Memory B cell (primary cell): ENCODE results near the gene FAM78A.
"Not testable (repeated sequence)": the region's sequence is repeated elsewhere in the genome, so short reads cannot be mapped to it uniquely, and the experiment has no call there.

ENCODE experiments used
- ATAC-seq: fragments of 150-1000 bp; cut with Tn5 transposase; 2 replicates; pipeline ENCODE4 v1.10.0; 2021; ENCODE audit warnings: low read depth, mild to moderate bottlenecking, moderate library complexity
- DNase-seq, 2 donors: peaks; one replicate each; pipeline ENCODE4 v3.0.0; 2022; ENCODE audit warnings: low spot score in 2 of 2
- H3K27ac Mint-ChIP-seq: one replicate; pipeline ENCODE4 v1.8.0; 2022; ENCODE audit warnings: mild to moderate bottlenecking, moderate library complexity, mixed read lengths
- H3K27me3 Mint-ChIP-seq: one replicate; pipeline ENCODE4 v1.8.0; 2022; ENCODE audit warnings: mixed read lengths
- H3K36me3 Mint-ChIP-seq: one replicate; pipeline ENCODE4 v1.8.0; 2022; ENCODE audit warnings: mild to moderate bottlenecking, mixed read lengths
- H3K4me1 Mint-ChIP-seq: one replicate; pipeline ENCODE4 v1.8.0; 2022; ENCODE audit warnings: mixed read lengths
- H3K4me3 Mint-ChIP-seq: one replicate; pipeline ENCODE4 v1.8.0; 2022; ENCODE audit warnings: mild to moderate bottlenecking, moderate library complexity, mixed read lengths
- H3K9me3 Mint-ChIP-seq: one replicate; pipeline ENCODE4 v1.8.0; 2022; ENCODE audit warnings: mixed read lengths

The FAM78A gene

GRCh38 chr9:131271016-131271273, 5.4 kb downstream of the FAM78A start:
- not testable (repeated sequence) for H3K9me3 Mint-ChIP-seq, H3K36me3 Mint-ChIP-seq, ATAC-seq, DNase-seq, H3K27me3 Mint-ChIP-seq
- Mint-ChIP-seq H3K27ac (peak overlapping the region; percentile 88), H3K4me1 (peaks cover 56% of the 10 kb centered on the region), H3K4me3 (peak overlapping the region; percentile 75)

GRCh38 chr9:131270171-131271015, 5.9 kb downstream of the FAM78A start:
- no peak for DNase-seq
- peaks cover 3% of the 10 kb centered on the region for H3K36me3 Mint-ChIP-seq
- H3K9me3 Mint-ChIP-seq: no peaks in the 10 kb centered on the region
- peak overlapping the region; percentile 88 for H3K27ac Mint-ChIP-seq
- ATAC-seq: peak; percentile 20
- peaks cover 53% of the 10 kb centered on the region for H3K4me1 Mint-ChIP-seq
- peak overlapping the region; percentile 75 for H3K4me3 Mint-ChIP-seq
- no peaks in the 10 kb centered on the region for H3K27me3 Mint-ChIP-seq

DNA sequence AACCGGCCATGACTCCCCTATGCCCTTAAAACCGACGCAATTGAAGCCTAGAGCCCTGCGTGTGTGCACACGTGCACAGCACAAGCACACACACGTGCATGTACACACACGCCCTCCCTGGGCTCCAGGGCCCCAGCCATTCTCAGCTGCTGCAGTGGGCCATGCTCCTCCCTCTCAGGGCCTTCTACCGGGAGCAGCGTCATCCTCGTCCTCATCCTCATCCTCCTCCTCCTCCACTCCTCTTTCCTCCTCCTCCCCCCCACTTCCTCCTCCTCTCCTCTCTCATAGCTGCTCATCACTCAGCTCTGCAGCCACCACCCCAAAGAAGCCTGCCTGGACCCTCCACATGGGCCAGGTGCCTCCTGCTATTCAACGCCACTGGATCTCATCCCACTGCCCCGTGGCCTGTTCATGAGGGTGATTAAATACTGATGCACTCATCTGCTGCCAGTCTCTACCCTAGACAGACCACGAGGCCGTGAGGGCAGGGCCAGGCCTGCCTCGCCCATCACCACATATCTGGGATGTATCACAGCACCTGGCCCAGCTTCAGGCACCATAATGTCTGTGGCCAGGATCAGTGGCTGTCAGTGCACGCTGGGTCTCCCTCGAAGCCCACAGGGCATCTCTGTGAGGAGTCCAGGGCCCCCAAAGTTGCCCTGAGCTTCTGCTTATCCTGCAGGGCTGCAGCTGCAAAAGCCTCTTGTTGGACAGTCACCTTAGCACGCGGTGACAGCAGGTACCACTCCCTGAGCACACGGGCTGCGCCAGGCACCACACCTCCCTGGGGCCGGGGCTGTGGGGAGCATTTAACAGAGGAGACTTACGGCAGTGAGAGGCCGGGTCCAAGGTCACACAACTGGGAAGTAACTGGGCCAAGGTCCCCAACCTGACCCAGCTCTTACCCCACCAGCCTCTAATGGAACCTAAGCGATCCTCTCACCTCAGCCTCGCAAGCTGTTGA, 9.8 kb downstream of the FAM78A start:
- no peak for DNase-seq
- Mint-ChIP-seq H3K4me3 (peak overlapping the region; percentile 43), H3K9me3 (no peaks in the 10 kb centered on the region), H3K27ac (peak overlapping the region; percentile 92), H3K27me3 (no peaks in the 10 kb centered on the region), H3K36me3 (peaks cover 8% of the 10 kb centered on the region), H3K4me1 (peaks cover 45% of the 10 kb centered on the region)
- no peak for ATAC-seq

DNA sequence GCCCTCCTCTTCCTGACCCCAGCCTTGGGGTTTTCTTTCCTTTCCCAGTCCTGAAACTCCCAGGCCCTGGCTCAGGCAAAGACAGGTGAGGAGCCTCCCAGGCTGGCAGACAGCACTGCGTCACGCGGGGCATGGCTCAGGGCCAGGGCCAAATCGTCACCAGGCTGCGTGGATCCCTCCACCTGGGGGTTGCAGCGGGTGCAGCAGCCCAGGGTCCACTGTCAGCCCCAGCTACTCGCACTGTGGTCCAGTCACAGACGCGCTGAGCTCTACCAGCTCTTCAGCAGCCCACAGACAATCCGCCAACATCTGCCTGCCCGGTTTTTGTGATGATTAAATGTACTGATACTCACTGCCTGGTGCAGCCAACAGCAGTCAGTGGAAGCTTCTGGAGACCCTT, 12.1 kb downstream of the FAM78A start:
- H3K4me1 Mint-ChIP-seq: peaks cover 28% of the 10 kb centered on the region
- H3K36me3 Mint-ChIP-seq: peaks cover 16% of the 10 kb centered on the region
- no peak overlapping the region for H3K4me3 Mint-ChIP-seq
- no peak overlapping the region for H3K27ac Mint-ChIP-seq
- ATAC-seq (no peak), DNase-seq (no peak)
- H3K27me3 Mint-ChIP-seq: no peaks in the 10 kb centered on the region
- H3K9me3 Mint-ChIP-seq: no peaks in the 10 kb centered on the region

- H3K36me3 Mint-ChIP-seq: peaks cover 16% of the 10 kb centered on the region
- no peak overlapping the region for H3K4me3 Mint-ChIP-seq
Observed at GRCh38 chr9:131263701-131264100, 12.6 kb downstream of the FAM78A start.

GRCh38 chr9:131263033-131263343, 13.3 kb downstream of the FAM78A start:
- peak overlapping the region; percentile 3 for H3K4me3 Mint-ChIP-seq
- peaks cover 16% of the 10 kb centered on the region for H3K36me3 Mint-ChIP-seq
- H3K9me3 Mint-ChIP-seq, ATAC-seq, DNase-seq, H3K27me3 Mint-ChIP-seq: not testable (repeated sequence)
- peaks cover 22% of the 10 kb centered on the region for H3K4me1 Mint-ChIP-seq
- H3K27ac Mint-ChIP-seq: peak overlapping the region; percentile 64

More at GRCh38 chr9:131263701-131264100, 12.6 kb downstream of the FAM78A start:
- peaks cover 26% of the 10 kb centered on the region for H3K4me1 Mint-ChIP-seq
- peak overlapping the region; percentile 64 for H3K27ac Mint-ChIP-seq
- DNase-seq (no peak), ATAC-seq (no peak)
- no peaks in the 10 kb centered on the region for H3K27me3 Mint-ChIP-seq
- no peaks in the 10 kb centered on the region for H3K9me3 Mint-ChIP-seq

DNA sequence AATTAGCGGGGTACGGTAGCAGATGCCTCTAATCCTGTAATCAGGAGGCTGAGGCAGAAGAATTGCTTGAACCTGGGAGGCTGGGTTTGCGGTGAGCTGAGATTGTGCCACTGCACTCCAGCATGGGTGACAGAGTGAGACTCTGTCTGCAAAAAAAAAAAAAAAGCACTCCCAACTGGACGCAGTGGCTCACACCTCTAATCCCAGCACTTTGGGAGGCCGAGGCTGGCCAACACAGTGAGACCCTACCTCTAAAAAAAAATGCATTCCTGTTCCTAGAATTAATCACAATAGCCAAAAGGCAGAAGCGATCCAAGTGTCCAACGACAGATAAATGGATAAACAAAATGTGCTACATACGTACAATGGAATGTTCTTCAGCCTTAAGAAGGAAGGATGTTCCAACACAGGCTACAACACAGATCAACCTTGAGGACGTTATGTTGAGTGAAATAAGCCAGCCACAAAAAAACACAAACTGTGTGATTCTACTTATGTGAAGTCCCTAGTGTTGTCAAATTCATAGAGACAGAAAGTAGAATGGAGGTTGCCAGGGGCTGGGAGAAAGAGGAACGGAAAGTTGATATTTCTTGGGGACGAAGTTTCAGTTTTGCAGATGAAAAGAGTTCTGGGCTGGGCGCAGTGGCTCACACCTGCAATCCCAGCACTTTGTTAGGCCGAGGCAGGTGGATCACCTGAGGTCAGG, 13.8 kb downstream of the FAM78A start:
- Mint-ChIP-seq H3K4me3 (peak overlapping the region; percentile 14), H3K36me3 (peaks cover 16% of the 10 kb centered on the region), H3K27me3 (no peaks in the 10 kb centered on the region), H3K27ac (peak overlapping the region; percentile 64), H3K4me1 (peaks cover 22% of the 10 kb centered on the region), H3K9me3 (no peaks in the 10 kb centered on the region)
- DNase-seq (peak in 1 of 2 donors; percentile 49), ATAC-seq (peak; percentile 96)

GRCh38 chr9:131260751-131261452, 15.4 kb downstream of the FAM78A start:
- DNase-seq (no peak), ATAC-seq (no peak)
- Mint-ChIP-seq H3K4me3 (no peak overlapping the region), H3K27me3 (no peaks in the 10 kb centered on the region), H3K9me3 (no peaks in the 10 kb centered on the region), H3K4me1 (peaks cover 18% of the 10 kb centered on the region), H3K36me3 (peaks cover 13% of the 10 kb centered on the region), H3K27ac (peak overlapping the region; percentile 24)

DNA sequence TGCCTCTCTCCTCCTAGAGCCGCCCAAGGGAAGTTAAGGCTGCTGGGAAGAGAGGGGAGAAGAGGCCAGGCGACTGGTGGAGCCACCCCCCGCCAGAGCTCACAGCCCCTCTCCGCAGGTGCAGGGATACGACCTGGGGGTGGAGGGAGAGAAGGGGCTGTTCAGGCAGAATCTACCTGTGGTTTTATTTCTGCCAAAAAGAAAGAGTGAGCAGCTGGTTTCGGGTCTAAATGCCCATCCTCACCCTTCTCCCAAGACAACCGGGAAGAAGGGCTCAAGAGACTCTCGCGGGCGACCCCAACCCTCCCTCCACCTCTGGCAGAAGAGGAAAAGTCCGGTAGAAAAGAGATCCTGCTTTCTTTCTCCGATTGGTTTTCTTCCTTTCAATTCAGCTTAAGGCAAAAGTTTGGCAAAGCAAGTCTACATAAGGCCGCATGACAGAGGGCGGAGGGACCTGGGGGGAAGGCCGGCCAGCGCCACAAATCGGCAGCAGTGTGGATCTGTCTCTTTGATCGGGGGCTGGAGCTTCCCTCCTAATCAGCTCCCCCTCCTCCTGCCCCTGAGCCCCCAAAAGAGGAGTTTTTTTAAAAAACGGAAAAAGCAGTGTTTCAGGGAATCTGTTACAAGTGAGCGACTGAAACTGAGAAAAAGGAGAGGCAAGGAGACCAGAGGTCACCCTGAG, 16.3 kb downstream of the FAM78A start:
- Mint-ChIP-seq H3K9me3 (no peaks in the 10 kb centered on the region), H3K4me3 (no peak overlapping the region), H3K4me1 (peaks cover 18% of the 10 kb centered on the region), H3K36me3 (peaks cover 13% of the 10 kb centered on the region), H3K27me3 (no peaks in the 10 kb centered on the region), H3K27ac (peak overlapping the region; percentile 24)
- ATAC-seq: no peak
- DNase-seq: no peak

- no peaks in the 10 kb centered on the region for H3K27me3 Mint-ChIP-seq
Observed at GRCh38 chr9:131259432-131259898, 16.8 kb downstream of the FAM78A start.

GRCh38 chr9:131258698-131259431, 17.4 kb downstream of the FAM78A start:
- no peak for DNase-seq
- no peak overlapping the region for H3K4me3 Mint-ChIP-seq
- ATAC-seq: no peak
- H3K4me1 Mint-ChIP-seq: peaks cover 20% of the 10 kb centered on the region
- H3K27me3 Mint-ChIP-seq: no peaks in the 10 kb centered on the region
- peaks cover 13% of the 10 kb centered on the region for H3K36me3 Mint-ChIP-seq
- no peaks in the 10 kb centered on the region for H3K9me3 Mint-ChIP-seq
- H3K27ac Mint-ChIP-seq: no peak overlapping the region

More at GRCh38 chr9:131259432-131259898, 16.8 kb downstream of the FAM78A start:
- Mint-ChIP-seq H3K27ac (no peak overlapping the region), H3K4me3 (no peak overlapping the region), H3K9me3 (no peaks in the 10 kb centered on the region), H3K36me3 (peaks cover 13% of the 10 kb centered on the region), H3K4me1 (peaks cover 15% of the 10 kb centered on the region)
- DNase-seq: no peak
- no peak for ATAC-seq

DNA sequence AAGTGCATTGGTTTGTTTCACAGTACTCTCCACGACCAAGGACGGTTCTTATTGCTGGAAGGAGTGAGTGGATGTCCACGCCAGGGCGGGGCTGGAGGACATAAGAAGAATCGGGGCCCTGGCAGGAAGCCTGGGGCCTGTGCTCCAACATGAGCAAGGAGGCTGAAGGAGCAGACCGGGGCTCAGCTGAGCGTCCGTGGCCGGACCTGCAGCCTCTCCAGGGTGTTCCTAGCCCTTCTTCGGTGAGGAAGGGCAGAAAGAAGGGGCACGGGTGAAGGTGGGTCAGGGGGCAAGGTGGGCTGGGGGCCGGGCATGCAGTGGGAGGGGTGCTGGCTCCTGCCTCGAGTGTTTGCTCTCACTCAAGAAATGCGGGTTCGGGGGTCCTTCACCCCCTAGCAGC, 18.1 kb downstream of the FAM78A start:
- ATAC-seq: no peak
- peaks cover 20% of the 10 kb centered on the region for H3K4me1 Mint-ChIP-seq
- peaks cover 13% of the 10 kb centered on the region for H3K36me3 Mint-ChIP-seq

More for the DNA sequence above, 18.1 kb downstream of the FAM78A start:
- Mint-ChIP-seq H3K4me3 (no peak overlapping the region), H3K27ac (peak overlapping the region; percentile 58), H3K27me3 (no peaks in the 10 kb centered on the region), H3K9me3 (no peaks in the 10 kb centered on the region)
- DNase-seq: no peak
